HG02798 (cell line): ENCODE results near the gene TTC4.
"Not testable (repeated sequence)": the region's sequence is repeated elsewhere in the genome, so short reads cannot be mapped to it uniquely, and the experiment has no call there.

Experiments used
- ATAC-seq: cut with Tn5 transposase; IDR thresholded peaks from one replicate; pipeline ENCODE4 v1.9.1; 2021; ENCODE audit warnings: mild to moderate bottlenecking; ENCODE audit not compliant: unreplicated experiment, poor library complexity

The TTC4 gene

GRCh38 chr1:54745274-54745673, 29.6 kb downstream of the TTC4 start:
- no peak for ATAC-seq

DNA sequence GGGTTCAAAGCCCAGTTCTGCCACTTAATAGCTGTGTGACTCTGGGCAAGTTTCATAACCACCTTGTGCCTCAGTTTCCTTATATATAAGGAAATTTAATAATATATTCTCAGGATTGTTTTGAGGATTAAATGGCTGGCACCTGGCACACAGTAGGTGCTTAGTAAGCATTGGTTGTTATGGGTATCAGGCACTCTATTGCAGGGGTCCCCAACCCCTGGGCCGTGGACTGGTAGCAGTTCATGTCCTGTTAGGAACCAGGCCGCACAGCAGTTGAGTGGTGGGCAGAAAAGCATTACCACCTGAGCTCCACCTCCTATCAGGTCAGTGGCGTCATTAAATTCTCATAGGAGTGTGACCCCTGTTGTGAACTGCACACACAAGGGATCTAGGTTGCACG, 30.2 kb downstream of the TTC4 start:
- no peak for ATAC-seq

- ATAC-seq: no peak
Measured at GRCh38 chr1:54748094-54748835, 32.6 kb downstream of the TTC4 start.

DNA sequence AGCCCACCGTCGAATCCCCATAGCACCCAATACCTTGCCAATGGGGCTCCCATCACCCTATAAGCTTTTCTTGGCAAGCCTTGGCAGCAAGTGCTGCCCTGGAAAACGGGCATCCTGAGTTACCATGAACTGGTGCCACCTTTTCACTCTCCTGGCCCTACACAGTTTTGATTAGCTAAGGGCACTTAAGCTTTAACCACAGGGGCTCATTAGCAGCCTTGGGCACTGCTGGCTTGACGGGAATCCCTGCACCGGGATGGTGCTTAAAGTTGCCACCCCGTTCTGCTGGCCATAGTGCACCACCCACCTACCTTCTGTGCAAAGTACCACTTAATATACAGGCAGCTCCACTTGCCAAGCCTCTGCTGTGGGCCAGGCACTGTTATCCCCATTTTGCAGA, 34.9 kb downstream of the TTC4 start:
- no peak for ATAC-seq

- no peak for ATAC-seq
Measured at GRCh38 chr1:54751426-54751825, 35.8 kb downstream of the TTC4 start.

- ATAC-seq: no peak
Measured at GRCh38 chr1:54754045-54754444, 38.4 kb downstream of the TTC4 start.

DNA sequence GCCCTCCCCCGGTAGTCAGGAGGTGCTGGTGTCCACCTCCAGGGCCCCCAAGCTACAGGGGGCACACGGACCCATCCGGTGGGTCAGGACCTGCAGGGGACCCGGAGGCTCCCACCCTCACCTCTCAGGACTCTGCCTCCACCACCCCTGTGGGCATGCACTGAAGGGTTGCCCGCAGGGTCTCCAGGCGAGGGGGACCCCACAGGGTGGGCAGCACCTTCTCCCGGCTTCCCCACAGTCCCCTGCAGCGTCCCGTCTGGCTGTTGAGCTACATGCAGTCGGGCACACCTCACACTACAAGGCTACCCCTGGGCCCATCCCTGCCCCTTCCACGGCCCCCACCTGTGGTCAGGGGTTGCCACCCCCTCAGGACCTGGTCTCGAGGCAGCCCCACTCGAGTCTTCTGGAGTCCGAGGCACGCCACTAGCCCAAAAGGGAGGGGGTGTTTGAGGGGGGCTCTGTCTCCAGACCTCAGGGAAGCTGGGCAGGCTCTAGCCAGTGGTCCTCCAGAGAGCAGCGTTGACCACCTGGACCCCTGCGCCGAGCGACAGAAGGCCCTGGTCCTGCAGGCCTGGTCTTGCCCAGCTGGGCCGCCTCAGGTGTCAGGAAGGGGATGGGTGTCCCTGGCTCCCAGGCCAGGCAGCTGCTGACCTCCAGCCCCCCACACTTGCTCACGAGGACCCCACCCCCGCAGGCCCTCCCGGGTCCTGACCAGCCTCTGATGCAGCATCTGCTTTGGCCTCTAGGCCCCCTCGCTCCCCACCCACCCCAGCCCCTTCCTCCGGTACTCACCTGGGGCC, 39.0 kb downstream of the TTC4 start:
- no peak for ATAC-seq

GRCh38 chr1:54757833-54758232, 42.2 kb downstream of the TTC4 start:
- ATAC-seq: no peak

DNA sequence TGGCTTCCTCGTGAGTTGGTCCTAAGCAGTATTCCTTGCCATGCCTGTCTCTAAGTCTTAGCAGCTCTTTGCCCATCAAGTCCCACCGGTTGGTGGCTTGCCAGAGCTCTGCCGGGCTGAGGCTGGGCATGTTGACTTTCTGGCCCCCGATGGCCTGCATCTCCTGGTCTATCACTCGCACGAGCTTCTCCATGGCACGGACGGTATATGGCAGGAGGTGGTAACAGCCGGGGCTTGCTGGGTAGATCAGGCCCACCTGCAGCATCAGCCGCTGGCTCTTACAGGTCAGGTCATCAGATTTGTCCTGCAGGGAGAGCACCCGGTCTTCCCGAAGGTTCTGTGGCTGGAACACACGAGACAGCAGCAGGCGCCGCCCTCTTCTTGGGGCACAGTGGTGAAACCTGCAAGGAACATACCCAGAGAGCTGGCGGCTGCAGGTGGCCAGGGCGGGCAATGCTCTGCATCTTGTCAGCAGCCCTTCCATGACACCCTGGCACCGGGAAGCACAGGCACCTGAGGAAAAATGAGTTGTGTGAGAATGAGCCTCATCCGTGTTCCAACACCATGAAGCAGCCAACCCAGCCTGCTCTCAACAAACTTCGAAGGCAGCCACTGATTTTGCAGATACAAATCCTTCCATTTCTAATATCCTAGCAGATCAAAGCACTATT, 43.2 kb downstream of the TTC4 start:
- ATAC-seq: no peak

GRCh38 chr1:54763816-54764132, 48.1 kb downstream of the TTC4 start:
- no peak for ATAC-seq

DNA sequence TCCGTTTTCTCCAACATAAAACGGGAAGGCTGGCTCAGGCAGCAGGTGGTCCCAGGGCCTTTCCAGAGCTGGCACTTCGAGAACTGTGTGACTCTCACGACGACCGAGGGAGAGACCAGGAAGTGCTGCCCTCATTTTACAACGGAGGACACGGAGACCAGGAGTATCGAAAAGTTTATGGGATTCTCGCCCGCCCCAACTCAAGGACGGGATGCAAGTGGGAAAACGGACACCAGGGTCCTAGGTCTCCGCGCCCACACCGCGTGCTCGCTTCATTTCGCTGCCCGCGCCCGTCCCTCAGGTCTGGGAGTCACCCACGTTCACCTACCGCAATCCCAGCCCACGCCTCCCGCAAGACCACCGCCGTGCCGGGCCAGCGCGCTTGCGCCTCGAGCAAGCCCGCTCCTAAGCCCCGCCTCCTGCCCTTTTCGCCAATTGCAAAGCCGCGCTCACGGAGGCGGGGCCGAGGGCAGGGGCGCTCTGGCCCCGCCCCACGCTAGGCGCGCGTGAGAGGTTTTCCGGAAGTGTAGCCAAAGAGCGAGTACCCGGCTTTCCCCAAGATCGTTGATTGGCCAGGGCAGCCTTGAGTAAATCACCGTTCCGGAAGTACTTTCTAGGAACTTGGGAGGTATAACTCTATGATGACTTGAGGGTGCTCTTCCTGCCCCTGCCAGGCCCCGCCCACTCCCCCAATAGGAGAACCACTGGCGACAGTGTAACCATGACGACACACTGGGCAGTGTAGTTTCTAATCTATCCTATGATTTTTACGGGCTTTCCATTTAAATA, 48.7 kb downstream of the TTC4 start, which contains the start of gene PARS2:
PARS2 (minus strand) TSS at position 391 of the 789 bp plus-strand sequence. CDS start 5,362 bp downstream, outside the sequence.
- ATAC-seq: peak; percentile 98

- peak; percentile 10 for ATAC-seq
Measured at GRCh38 chr1:54764922-54765561, 49.4 kb downstream of the TTC4 start.

DNA sequence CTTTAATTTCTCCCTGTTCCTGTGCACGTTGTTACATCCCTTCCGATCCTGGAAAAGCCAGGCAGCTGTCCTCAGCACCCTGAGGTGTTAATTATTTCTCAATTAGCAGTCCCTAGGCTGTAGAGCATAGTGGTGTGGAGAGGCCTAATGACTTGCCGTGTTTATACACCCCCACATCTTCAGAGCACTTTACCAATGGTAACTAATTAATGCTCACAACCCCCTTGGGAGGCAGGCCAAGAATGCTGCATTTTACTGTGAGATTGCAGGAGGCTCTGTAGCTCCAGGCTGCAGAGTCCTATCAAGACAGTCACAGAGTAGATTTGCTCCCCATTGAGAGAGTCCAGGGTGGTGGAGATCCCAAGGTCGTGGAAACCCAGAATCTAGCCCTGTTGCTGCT, 51.1 kb downstream of the TTC4 start:
- no peak for ATAC-seq

DNA sequence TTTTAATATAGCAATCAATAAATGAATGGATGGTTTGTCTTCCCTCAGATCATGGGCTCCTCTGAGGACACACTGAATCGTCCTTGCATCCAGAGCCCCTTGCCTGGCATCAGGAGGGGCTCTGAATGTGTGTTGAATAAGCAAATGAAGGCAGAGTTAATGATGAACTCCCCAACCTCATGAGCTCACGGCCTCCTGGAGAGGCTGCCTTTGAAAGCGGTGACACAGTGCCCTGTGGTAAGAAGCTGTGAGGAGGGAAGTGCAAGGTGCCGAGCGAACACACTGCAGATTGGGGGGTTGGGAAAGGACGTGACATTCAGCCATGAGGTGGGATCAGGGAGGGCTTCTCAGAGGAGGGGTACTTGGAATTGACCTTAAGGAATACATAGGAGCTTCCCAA, 51.9 kb downstream of the TTC4 start:
- ATAC-seq: no peak

DNA sequence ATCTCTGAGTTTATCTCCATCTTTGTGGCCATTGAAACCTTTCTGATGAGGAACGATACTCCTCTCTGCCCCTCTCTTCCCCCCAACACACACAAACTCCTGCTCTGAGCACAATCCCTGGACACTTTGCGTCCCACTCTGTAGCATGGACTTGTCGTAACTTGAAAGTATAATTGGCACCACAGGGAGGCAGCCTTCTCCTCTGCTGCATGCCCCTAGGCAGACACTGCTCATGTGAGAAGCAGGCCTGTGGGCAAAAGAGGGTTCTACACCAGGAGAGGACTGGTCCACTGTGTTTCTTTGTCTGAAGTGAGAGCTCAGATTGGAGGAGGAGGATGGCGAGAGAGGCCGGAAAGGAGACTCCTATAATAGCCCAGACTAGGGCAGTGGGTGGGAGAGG, 52.4 kb downstream of the TTC4 start:
- ATAC-seq: no peak

- ATAC-seq: no peak
Measured at GRCh38 chr1:54772951-54773350, 57.3 kb downstream of the TTC4 start.

GRCh38 chr1:54774820-54775498, 59.3 kb downstream of the TTC4 start:
- no peak for ATAC-seq

GRCh38 chr1:54775828-54776721, 60.4 kb downstream of the TTC4 start:
- not testable (repeated sequence) for ATAC-seq
